Measurements from ENCODE around the gene TAL1.

The TAL1 gene

DNA sequence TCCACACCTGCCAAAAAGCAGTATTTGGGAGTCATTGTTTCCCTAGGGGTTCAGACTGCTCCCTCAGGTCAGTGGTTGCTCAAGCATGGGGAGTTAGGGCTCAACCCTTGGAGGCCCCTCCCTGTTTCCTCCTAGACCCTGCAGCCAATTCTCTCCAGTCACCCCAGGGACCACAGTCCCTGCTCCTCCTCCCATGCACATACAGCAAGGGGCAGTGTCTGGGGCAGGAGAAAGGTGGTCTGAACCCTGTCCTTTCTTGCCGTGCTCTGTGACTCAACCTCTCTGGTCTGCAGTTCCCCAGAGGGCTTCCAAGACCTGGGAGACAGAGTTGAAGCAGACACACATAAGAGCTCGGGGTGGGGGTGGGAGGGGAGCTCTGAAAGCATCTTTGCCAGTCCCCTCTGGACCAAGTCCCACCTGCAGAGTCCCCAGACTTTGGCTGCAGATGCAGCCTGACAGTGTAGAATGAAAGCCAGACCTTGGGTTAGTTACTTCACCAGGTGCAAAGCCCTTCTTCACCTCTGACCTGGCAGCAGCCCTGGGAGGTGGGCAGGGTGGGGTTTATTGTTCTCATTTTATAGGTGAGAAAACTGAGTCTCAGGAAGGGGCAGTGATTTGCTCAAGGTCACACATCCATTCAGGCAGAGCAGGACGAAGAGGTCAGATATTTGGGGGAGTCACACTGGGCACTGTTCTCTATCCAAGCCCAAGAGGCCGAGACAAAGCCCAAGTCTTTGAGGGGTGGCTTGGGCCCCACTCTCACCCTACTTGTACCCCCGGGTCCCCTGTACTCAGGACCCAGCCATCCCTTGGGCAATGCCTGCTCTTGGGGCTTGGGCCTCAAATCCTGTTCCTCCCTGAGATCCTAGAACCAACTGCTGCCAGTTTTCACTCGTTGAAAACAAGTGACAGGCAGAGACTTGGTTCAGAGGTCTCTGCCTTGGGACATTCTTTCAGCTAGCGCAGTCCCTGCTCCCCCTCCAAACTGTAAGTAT lies 42.9 kb downstream of the TAL1 start:
- no peak for DNase-seq (ENCODE audit: low spot score)

DNA sequence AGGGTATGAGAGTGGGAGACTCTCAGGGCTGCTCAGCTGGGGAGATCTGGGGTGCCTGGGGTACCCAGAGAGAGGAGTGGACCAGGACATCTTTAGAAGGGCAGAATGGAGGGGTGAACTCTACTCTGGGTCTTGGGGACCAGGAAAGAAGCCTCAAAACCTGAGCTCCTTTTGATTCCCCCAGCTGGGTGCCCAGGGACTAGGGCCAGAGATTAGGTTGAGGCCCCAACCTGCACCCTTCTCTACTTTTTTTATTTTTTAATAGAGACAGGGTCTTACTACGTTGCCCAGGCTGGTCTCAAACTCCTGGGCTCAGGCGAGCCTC lies 44.1 kb downstream of the TAL1 start:
- DNase-seq (ENCODE audit: low spot score), result no peak

DNA sequence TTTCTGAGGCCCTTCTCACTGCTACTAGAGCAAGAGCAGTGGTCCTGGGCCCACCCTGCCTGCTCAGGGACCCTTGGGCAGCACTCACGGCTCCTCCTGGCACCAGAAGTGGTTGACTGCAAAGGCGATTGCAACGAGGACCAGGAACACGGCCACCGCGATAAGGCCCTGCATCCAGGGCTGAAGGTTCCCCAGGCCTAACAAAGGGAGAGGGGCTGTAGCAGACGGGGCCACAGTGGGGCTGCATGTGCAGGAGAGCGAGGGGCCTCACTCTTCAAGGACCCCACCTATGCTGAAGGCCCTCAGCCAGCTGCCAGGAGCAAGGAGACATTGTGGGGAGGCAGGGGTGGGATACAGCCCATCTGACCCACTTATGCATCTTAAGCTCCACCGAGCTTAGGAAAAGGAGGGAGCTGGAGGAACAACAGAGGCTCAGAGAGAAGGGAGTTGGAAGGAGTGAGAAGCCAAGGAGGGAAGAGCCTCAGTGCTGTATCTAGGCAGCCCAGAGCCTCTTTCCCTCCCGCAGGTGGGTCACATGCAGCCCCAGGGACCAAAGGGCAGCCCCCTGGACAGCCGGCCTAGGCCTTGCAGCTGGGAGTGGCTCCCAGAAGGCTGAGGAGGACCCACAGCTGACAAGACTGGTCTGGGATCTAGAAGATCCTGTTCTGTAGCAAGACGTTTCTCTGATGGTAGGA lies 44.6 kb downstream of the TAL1 start:
- no peak for DNase-seq (ENCODE audit: low spot score)

DNA sequence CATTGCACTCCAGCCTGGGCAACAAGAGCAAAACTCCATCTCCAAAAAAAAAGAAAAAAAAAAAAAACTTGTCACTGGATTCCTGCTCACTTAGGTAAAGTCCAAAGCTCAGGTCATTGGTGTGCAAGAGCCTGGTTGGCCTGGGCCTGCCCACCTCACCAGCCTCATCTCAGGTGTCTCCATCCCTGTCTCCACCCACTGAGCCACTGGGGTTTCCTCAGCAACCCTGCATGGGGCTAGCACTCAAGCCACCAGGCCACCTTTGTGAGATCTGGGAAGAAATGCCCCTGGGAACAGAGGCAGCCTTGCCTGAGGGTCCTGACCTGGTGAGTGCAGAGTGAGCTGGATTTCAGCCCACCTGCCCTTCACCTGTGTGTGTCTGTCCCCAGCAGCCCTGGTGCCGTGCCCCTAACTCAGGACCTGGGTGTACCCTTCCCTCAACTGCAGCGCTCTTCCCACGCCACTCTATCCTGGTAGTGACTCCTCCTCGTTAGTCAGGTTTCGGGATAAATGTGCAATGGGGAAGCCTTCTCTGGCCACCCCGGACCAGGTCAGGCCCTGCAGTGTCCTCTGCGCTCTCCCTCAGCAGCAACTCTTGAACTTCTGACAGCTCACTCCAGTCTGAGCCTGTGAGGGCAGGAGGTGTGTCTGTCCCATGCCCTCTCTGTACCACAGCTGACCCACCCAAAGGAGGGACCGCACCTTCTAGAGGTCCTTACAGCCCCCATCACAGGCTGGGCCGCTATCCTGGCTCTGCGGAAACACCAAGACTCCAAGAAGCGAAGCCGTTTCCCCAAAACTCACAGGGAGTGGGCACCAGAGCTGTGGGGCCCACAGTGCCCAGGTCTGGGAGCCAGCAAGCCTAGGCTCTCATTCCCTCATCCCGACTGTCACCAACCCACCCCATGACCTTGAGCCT lies 45.5 kb downstream of the TAL1 start:
- no peak for DNase-seq (ENCODE audit: low spot score)

DNA sequence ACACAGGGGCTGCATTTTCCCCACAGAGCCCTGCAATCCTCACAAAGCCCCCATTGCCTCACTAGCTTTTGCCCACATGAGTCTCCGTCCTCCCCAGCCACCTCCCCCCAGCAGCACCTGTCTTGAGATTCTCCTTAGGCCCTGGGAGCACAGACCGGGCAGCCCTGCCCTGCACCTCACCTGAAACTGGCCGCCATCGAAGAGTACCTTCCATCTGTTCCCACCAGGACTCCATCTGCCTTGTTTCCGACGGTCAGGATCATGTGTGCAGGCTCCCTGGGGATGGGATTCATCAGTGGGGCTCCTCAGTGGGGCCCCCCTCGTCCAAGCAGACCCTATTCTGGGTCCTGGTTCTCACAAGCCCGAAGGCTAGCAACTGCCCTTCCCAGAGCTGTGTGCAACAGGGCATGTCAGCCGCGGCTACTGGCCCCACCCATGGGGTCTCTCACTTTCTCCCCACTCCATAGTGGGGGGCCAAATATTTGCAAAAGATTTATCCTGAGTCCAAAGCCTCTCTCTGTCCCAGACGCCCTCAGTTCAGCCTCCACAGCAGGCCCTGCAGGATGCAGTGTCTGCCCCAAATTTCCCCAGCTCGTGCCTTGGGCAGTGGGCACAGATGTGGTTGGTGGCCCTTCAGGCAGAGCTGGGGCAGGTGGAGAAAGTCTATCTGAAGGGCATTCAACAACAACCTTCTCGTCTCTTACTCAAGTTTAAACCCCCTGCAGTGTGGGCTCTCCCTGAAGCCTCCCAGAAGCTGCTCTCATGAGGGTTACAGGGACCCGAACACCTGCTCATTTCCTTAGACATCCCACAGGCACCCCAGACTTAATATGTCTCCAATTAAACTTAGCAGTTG lies 47.0 kb downstream of the TAL1 start:
- no peak for DNase-seq (ENCODE audit: low spot score)

DNA sequence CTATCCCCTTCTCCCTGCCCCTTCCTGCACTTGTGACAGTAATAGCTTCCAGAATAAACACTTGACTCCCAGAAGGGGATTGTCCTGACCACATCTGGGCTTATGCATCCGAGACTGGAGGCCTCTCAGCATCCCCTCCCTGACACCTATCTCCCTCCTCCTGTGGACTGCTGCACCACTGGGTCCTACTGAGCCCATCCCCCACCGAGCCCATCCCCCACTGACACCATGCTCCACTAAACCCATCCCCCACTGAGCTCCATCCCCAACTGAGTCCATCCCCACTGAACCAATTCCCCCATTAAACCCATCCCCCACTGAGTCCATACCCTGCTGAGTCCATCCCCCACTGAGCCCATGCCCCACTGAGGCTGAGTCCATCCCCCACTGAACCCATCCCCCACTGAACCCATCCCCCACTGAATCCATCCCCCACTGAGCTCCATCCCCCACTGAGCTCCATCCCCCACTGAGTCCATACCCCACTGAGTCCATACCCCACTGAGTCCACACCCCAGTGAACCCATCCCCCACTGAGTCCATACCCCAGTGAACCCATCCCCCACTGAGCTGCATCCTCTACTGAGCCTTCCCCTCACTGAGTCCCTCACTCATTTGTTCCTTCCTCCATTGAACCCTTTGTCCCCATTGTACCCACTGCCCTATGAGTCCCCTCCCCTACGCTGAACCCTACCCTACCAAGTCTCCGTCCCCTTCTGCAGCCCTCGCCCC lies 47.8 kb downstream of the TAL1 start:
- no peak for DNase-seq (ENCODE audit: low spot score)

DNA sequence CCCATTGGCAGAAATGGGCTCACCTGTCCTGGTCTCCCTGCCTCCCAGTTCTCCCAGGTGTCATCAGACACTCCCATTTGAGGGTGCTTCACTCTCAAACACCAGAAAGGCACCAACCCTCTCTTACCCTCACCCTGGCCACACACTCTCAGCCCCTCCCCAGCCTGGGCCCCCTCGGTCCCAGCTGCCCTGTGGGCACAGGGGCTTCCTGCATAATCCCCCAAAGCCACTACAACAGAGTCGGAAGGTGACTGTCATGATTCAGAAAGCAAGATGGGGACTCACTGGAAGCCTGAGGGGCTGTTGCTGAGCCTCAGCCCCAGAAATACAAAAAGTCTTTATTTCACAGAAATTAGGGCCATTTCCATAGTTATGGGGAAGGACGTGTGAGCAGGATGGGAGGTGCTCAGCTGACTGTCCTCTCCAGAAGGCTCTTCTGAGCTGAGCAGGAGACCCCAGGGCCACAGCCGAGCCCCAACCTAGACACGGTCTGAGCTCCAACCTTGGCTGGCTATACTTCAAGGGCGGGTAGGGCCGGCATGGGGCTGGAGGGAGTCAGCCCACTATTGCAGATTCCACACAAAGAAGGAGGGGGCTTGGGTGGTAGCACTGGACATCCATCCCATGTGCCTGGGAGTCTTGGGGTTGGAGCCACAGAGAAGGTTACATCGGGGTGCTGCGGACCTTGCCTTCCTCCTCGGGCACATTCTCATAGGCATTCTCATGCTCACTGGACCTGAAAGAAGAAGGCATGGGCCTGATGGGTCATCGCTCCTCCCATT lies 48.5 kb downstream of the TAL1 start:
- DNase-seq (ENCODE audit: low spot score), result no peak

DNA sequence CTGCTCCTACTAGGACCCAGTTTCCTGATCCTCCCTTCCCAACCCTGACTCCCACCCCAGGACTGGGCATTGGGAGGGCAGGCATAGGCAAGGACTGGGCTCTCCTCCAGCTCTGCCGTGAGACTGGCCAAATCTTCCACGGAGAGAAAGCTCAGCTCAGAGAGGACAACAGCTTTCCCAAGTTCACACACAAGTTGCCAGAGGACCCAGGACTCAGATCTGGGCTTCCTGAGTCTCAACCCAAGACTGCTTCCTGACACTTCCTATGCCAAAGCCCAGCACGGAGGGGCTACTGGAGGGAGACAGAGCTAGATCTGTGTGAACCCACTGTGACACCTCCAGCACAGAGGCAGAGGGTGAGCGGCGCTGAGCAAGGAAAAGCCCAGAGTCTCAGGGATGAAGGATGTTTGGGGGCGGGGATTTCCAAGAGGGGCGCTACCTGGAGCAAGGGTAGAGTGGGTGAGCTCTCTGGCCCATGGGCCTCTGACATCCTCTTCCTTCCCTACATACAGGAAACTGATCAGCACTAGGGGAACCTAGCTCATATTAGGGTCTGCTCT lies 49.3 kb downstream of the TAL1 start:
- no peak for DNase-seq (ENCODE audit: low spot score)

DNA sequence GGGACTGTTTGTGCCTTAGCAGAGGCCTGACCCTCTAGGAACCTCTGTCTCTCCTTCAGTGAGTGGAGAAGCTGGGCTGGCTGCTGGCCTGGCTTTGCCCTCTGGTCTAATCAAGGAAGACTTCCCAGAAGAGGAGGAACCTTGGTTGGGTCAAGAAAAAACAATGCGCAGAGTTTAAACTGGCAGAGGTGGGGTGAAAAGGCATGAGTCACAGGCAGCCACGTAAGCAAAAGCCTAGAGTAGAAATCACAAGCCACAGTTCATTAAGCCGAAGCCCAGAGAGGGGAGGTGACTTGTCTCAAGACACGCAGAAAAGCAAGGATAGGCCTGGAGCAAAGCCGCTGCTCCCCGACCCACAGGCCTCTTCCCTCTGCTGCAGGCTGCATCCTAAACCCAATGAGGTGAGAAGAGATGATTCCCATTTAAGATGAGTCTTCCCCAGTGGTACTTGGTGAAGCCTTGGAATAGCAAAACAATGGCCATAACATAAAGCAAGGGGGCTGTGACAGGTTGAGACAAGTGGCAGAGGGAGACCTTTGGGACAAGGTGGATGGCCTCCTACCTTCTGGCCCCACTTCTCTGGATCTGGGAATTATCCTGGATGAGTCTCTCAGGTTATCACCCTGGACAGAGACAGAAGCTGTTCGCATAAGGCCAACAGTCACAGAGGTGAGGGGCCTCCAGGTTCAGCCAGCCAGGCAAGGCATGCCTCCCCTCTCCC lies 49.9 kb downstream of the TAL1 start:
- DNase-seq (ENCODE audit: low spot score), result no peak

DNA sequence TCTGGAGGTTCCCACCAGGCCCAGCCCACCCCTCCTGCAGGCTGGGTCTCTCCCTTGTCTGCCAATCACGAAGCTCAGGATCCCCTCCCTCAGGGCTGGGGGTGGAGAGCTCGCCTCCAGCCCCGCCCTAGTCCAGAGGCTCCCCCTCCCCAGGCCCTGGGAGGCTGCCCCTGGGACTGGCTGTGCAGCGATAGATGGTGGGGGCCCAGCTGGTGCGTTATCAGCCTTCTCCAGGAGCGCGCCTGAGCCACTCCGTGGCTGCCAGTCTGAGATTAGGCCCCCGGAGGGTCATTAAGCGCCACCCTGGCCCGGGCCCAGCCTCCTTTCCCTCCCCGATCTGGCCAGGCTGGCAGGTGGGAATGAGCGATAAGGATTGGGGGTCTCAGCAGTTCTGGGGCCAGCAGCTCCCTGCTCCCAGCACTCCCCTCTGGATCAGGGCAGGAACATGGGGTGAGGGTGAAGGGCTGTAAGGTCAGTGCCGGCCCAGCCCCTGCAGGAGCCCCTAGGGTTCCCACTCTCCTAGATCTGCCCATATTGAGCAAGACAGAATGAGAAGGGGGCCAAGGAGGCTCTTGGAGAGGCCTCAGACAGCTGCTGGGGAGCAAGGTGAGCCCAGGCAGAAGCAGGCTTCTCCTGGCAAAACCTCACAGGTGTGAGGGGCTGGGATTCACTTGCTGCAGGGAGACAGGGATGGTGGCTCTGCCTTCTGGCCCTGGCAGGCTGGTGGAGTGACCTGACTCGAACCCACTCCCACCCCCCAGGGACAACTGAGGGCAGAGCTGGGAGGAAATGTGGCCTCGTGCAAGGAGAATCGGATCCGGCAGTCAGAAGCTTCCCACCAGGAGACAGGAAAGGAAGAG lies 50.7 kb downstream of the TAL1 start:
- DNase-seq (ENCODE audit: low spot score), result no peak

DNA sequence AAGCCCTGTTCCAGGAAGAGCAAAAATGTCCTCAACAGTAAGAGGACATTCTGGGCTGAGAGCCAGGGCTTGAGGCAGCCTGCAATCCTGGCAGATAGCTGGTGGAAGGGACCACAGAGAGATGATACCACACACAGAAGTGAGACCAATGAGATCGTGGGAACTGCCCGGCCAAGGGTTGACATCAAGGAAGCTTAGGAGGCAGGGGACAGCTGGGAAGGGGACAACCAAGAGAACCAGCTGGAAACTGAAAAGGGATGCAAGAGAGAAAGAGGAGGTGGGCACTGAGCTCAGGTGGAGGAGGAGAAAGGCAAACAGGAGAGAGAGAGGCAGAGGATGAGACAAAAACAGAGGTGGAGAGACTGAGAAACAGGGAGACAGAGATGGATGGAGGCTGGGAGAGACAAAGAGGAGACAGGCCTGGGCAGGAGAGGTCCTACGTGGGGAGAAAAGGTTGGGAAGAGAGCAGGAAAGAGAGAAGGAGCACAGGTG lies 51.4 kb downstream of the TAL1 start:
- DNase-seq (ENCODE audit: low spot score), result no peak

DNA sequence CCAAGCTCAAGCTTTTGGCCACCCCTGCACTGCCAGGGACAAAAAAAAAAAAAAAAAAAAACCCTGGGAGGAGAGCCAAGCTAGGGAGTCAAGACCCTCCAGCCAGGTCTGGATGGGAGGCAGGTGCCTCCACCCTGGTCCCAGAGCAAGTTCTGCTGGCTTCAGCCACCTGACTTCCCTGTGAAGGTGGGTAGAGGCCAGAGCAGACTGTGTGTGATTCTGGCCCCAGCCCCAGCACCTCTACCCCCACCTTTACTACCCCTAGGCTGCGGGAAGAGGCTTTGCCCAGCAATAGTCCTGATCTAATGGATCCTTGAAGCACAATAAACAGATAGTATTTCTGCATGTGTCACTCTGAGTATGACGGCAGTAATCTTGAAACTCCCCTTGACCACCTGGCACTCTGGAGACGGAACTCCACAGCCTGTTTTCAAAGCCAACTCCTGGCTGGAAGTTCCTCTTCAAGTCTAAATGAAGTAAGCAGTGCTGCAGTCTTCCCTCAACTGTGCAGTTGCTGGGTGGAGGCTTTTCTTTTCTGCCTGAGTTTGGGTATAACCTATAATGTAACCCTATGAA lies 51.9 kb downstream of the TAL1 start:
- DNase-seq (ENCODE audit: low spot score), result no peak

DNA sequence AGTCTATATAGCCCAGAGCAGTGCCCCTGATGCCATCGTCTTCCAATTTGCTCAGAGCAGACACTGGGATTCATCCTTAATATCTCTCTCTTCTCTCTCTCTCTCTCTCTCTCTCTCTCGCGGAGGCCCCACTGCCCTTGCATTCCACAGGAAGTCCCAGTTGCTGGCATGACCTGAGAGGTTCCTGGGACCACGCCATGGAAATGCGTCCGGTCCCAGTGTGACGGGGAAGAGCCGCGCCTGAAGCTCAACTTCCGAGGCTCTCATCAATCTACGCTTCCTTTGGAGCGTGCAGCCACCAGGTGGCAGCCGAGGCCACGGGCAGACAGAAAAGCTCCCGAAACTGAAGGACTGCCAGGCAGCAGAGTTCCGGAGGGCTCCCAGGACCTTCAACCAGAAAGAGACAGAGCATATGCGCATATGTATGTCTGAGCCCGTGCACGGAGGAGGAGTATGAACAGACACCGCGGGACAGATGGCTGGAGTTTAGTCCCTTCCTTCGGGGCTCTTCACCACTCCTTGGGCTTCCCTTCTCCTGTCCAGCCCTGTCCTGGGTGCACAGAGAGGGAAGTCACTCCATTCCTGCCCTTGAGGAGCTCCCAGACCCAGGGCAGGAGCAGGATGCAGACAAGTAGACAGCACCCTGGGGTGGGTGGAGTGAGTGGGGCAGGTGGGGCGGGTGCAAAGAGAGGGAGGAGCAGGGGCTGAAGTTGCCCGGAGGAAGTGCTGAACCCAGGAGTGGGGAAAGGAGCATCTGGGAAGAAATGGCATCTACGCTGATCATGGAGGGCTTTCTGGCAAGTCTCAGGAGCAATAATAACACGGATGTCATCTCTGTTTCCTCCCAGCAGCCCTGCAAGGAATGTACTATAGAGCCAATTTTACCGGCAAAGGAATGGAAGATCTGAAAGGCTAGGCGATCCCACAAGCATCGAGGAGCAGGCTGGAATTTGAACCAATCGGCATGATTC lies 52.7 kb downstream of the TAL1 start:
- DNase-seq (ENCODE audit: low spot score), result peak; percentile 78

DNA sequence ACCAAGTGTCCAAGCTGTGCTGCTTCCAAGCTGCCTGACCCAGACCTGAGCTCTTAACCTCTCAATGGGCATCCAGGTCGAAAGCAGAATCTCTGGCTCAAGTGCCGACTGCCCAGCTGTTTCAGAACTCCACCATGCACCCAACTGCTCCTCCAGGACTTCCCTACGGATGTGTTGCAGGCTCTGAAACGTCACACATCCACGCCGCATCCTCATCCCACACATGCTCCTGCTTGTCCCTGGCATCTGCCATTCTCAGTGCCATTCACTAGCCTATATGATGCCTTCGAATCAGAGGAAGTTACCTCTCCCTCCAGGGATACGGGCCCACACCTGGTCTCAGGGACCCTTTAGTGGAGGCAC lies 53.4 kb downstream of the TAL1 start:
- DNase-seq (ENCODE audit: low spot score), result no peak

DNA sequence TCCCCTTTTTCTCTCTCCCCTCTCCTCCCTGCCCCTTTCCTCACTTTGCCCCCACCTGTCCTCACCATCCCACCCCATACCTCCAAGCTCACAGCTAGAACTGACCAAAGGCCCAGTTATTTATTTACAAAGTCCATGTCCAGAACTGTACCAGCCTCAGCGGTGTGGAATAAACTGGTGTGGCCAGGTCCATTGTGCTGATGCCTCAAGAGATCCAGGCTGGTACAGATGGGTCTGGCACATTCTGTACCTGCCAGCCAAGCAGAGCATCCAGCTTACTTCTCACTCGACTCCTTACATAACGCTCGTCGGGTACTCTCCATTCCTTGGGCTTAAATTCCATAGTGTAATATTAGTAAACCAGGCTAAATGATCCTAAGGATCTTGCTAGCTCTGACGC lies 54.0 kb downstream of the TAL1 start:
- DNase-seq (ENCODE audit: low spot score), result no peak

DNA sequence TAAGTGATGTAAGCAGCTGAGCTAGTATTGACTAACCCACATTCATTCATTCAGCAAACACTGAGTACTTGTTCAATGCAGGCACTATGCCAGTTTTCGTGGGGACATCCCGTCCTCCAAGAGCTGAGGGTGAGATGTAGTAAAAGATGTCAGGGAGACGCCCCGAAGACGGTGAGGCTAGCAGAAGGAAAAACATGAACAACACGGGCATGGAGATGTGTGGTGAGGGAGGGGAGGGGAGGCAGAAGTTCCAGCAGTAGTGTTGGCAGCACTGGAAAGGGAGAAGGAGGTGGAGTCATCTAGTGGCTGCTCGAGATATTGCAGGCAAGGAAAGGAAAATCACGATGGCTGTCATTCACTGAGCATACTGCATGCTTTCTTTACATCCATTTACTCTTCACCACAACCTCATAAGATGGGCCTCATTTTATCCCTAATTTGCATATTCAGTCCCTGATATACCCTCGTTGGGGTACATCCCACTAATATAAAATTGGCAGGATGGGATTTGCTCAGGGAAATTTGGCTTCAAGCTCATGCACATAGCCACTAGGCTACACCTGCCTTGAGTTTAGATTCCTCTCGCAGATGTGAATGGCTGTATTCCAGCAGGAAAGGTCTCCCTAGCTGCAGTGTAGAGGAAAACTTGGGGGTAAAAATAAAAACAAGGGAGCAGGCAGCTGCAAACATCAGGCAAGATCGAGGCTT lies 56.6 kb downstream of the TAL1 start:
- peak; percentile 44 for DNase-seq (ENCODE audit: low spot score)

Data from putamen (tissue), 1 donor.